Pancreas (tissue), 10 donors: ENCODE results near the gene TNFRSF8. TPM values are rescaled to one million over a fixed set of nuclear protein-coding genes. Genes with fewer than 3 reads are reported as not detected.

Experiments used
- ATAC-seq, 4 donors: fragments of 200-7000 bp; cut with Tn5 transposase; one replicate each; pipeline versions ENCODE4 v1.8.0 to v1.9.1; 2020; ENCODE audit warnings: mild to moderate bottlenecking in 4 of 4, moderate library complexity in 4 of 4
- DNase-seq, 6 donors: peaks; one replicate each; pipeline ENCODE4 v3.0.0-alpha.2; 2020
- FAIRE-seq: peaks from 2 replicates; lab custom pipeline; 2012; peaks lifted over from hg19 to GRCh38; lab: Jason Lieb, UNC
- H3K27ac ChIP-seq, 4 donors: fragments of 200-600 bp; sonication (generic); 1 replicate in 3 of 4; 2 replicates in 1 of 4; pipeline versions ENCODE4 v1.5.0 to v1.8.0; 2020
- H3K27me3 ChIP-seq, 4 donors: fragments of 200-600 bp; one replicate each; pipeline ENCODE4 v1.8.0; 2021
- H3K36me3 ChIP-seq, 3 donors: fragments of 200-600 bp; sonication (generic) in 1 of 3; one replicate each; pipeline versions ENCODE4 v1.5.0 to v1.8.0; 2020 to 2021
- H3K4me1 ChIP-seq, 3 donors: fragments of 200-600 bp; one replicate each; pipeline ENCODE4 v1.8.0; 2021
- H3K4me3 ChIP-seq, 4 donors: fragments of 200-600 bp; sonication (generic) in 2 of 4; one replicate each; pipeline versions ENCODE4 v1.5.0 to v1.8.0; 2020 to 2021
- H3K9me3 ChIP-seq, 4 donors: fragments of 200-600 bp; one replicate each; pipeline ENCODE4 v1.8.0; 2021
- CTCF ChIP-seq, 4 donors: fragments of 200-600 bp; sonication (generic) in 3 of 4; IDR thresholded peaks; one replicate each; pipeline versions ENCODE4 v1.5.0 to v1.8.0; 2021; ENCODE audit warnings: antibody characterized with exemption in 4 of 4
- WGBS, 2 donors: extraction: QIAGEN DNeasy Blood & Tissue Kit; methylation state at CpG; one replicate each; pipeline ENCODE4 v1.1.7; 2013; 5-methylcytosine and 5-hydroxymethylcytosine counted together
- intact Hi-C, 3 donors: fragments of 100-400 bp; cut with DNase I; formaldehyde crosslinking; loops; one replicate each; pipeline versions ENCODE4 v1.11.1 to v1.14.2; 2022
- polyA plus RNA-seq, 2 donors: library from polyadenylated mRNA; stranded (reverse); fragments of 200-250 nt; gene quantifications; one replicate each; pipeline ENCODE4 v1.2.3, GENCODE V29; 2013
- total RNA-seq, 6 donors: library from RNA; stranded (reverse); fragmentation: NEBNext Ultra II Directional in 4 of 6; extraction: Animal tissue kit (Norgen Biotek cat#: 25700) in 4 of 6; gene quantifications; one replicate each; pipeline versions ENCODE4 v1.2.1 to v1.2.4, GENCODE V29; 2021 to 2023
- donor health status: healthy with polysubstance abuse.
- donor health status: DM: no; HTN: no; CAD: no; lungs with moderate emphysema.
- donor health status: DM: no; HTN: no; CAD: no.
- donor health status: control.
- donor health status: control.
- donor health status: Bipolar disorder and iron deficiency.
- donor health status: DM: yes; HTN: yes; CAD: no.
- donor health status: DM: no; HTN: no; CAD: no.
- donor health status: DM: no; HTN: no; CAD: no.
- donor health status: DM: yes; HTN: yes; CAD: no.

TNFRSF8 gene
- total and polyA plus RNA-seq, 8 donors = 0.08 to 0.72 (median 0.25) TPM; not detected in 1

GRCh38 chr1:12130466-12131130 lies 67.5 kb downstream of the TNFRSF8 start:
- Histone ChIP-seq H3K27ac (no peak overlapping the region), H3K27me3 (no peaks in the 10 kb centered on the region), H3K4me1 (no peaks in the 10 kb centered on the region), H3K9me3 (no peaks in the 10 kb centered on the region), H3K4me3 (no peak overlapping the region), H3K36me3 (no peaks in the 10 kb centered on the region)
- ATAC-seq = no peak
- TF ChIP-seq CTCF (IDR thresholded peaks at IDR 0.05) = no peak
- 74 to 75% methylated on average over 13 of the region's 13 CpGs for WGBS, 2 donors
- no peak for DNase-seq
- no peak for FAIRE-seq
- intact Hi-C loops = no loop called here

GRCh38 chr1:12132078-12132477 lies 69.0 kb downstream of the TNFRSF8 start:
- Histone ChIP-seq H3K36me3 (no peaks in the 10 kb centered on the region), H3K4me1 (no peaks in the 10 kb centered on the region), H3K27ac (no peak overlapping the region), H3K9me3 (no peaks in the 10 kb centered on the region), H3K4me3 (no peak overlapping the region), H3K27me3 (no peaks in the 10 kb centered on the region)
- ATAC-seq (peak in 1 of 4 donors; percentile 49), DNase-seq (no peak), FAIRE-seq (no peak)
- WGBS, 2 donors = 49 to 60% methylated on average over 8 of the region's 8 CpGs
- intact Hi-C loops = no loop called here
- no peak for TF ChIP-seq CTCF (IDR thresholded peaks at IDR 0.05)

GRCh38 chr1:12134716-12135115 lies 71.6 kb downstream of the TNFRSF8 start:
- ATAC-seq (no peak), FAIRE-seq (no peak), DNase-seq (peak in 1 of 6 donors; percentile 17)
- TF ChIP-seq CTCF (IDR thresholded peaks at IDR 0.05) = no peak
- H3K9me3 ChIP-seq = no peaks in the 10 kb centered on the region
- WGBS, 2 donors = 85 to 90% methylated on average over 10 of the region's 10 CpGs
- H3K27ac ChIP-seq = no peak overlapping the region
- H3K36me3 ChIP-seq = no peaks in the 10 kb centered on the region
- H3K27me3 ChIP-seq = no peaks in the 10 kb centered on the region
- no peak overlapping the region for H3K4me3 ChIP-seq
- H3K4me1 ChIP-seq = no peaks in the 10 kb centered on the region
- intact Hi-C loops = no loop called here

GRCh38 chr1:12135612-12136011 lies 72.5 kb downstream of the TNFRSF8 start:
- H3K4me1 ChIP-seq = no peaks in the 10 kb centered on the region
- no peak overlapping the region for H3K27ac ChIP-seq
- 54 to 65% methylated on average over 6 of the region's 6 CpGs for WGBS, 2 donors
- intact Hi-C loops = no loop called here
- TF ChIP-seq CTCF (IDR thresholded peaks at IDR 0.05) = no peak
- no peaks in the 10 kb centered on the region for H3K9me3 ChIP-seq
- no peak overlapping the region for H3K4me3 ChIP-seq
- peak in 1 of 6 donors; percentile 13 for DNase-seq
- no peaks in the 10 kb centered on the region for H3K36me3 ChIP-seq
- H3K27me3 ChIP-seq = no peaks in the 10 kb centered on the region
- no peak for FAIRE-seq
- peak in 1 of 4 donors; percentile 60 for ATAC-seq

- Histone ChIP-seq H3K4me1 (no peaks in the 10 kb centered on the region), H3K27me3 (no peaks in the 10 kb centered on the region), H3K4me3 (no peak overlapping the region), H3K36me3 (no peaks in the 10 kb centered on the region), H3K9me3 (no peaks in the 10 kb centered on the region), H3K27ac (no peak overlapping the region)
- TF ChIP-seq CTCF (IDR thresholded peaks at IDR 0.05) = no peak
- ATAC-seq (no peak), DNase-seq (no peak), FAIRE-seq (no peak)
- intact Hi-C loops = no loop called here
- WGBS, 2 donors = 69 to 71% methylated on average over 8 of the region's 8 CpGs
Measured at GRCh38 chr1:12136916-12137610, 74.0 kb downstream of the TNFRSF8 start.
